Naive thymus-derived CD4-positive, alpha-beta T cell (primary cell): ENCODE results near the gene EFNA2. TPM values are rescaled to one million over a fixed set of nuclear protein-coding genes. Genes with fewer than 3 reads are reported as not detected.
A peak's percentile ranks its signal among the peaks of the same experiment; 100 is the strongest.

ENCODE experiments used
- ATAC-seq: fragments of 150-1000 bp; cut with Tn5 transposase; 2 replicates; pipeline ENCODE4 v1.10.0; 2021; ENCODE audit warnings: mild to moderate bottlenecking, moderate library complexity
- CTCF ChIA-PET: fragments of 350-600 bp; sonication (Branson Sonifier 250); formaldehyde crosslinking; loops from one replicate; lab custom pipeline; 2021; ENCODE audit warnings: antibody characterized with exemption; lab: Charles Lee
- POLR2A ChIA-PET: fragments of 350-600 bp; sonication (Branson Sonifier 250); formaldehyde crosslinking; loops from one replicate; lab custom pipeline; 2021; ENCODE audit warnings: antibody characterized with exemption, inconsistent platforms; lab: Charles Lee
- DNase-seq, 9 donors: peaks; one replicate each; pipeline versions ENCODE4 v3.0.0 to v3.0.0-alpha.2; 2020 to 2022; ENCODE audit warnings: mixed read lengths in 1 of 9
- H3K27ac ChIP-seq: one replicate; pipeline ENCODE4 v1.7.0; 2013; ENCODE audit warnings: mild to moderate bottlenecking, low read depth, low read length, moderate library complexity
- H3K27me3 ChIP-seq, 2 donors: one replicate each; pipeline ENCODE4 v1.7.0; 2013; ENCODE audit warnings: low read length in 2 of 2, mild to moderate bottlenecking in 2 of 2, moderate library complexity in 2 of 2; ENCODE audit not compliant: control insufficient read depth in 2 of 2, insufficient read depth in 2 of 2
- H3K36me3 ChIP-seq, 3 experiments: 1 replicate in 2 of 3; 2 replicates in 1 of 3; pipeline ENCODE4 v1.7.0; 2013; ENCODE audit warnings: low read length in 3 of 3, mild to moderate bottlenecking in 3 of 3, moderate library complexity in 1 of 3; ENCODE audit not compliant: insufficient read depth in 3 of 3, control insufficient read depth in 2 of 3
- H3K4me1 ChIP-seq, 2 donors: one replicate each; pipeline ENCODE4 v1.7.0; 2013; ENCODE audit warnings: low read length in 2 of 2, mild to moderate bottlenecking in 2 of 2, moderate library complexity in 1 of 2; ENCODE audit not compliant: control insufficient read depth in 2 of 2, insufficient read depth in 2 of 2
- H3K4me3 ChIP-seq: 2 replicates; pipeline ENCODE4 v1.7.0; 2013; ENCODE audit warnings: mild to moderate bottlenecking, low read length
- H3K9me3 ChIP-seq, 3 experiments: 1 replicate in 2 of 3; 2 replicates in 1 of 3; pipeline ENCODE4 v1.7.0; 2013; ENCODE audit warnings: low read length in 3 of 3; ENCODE audit not compliant: control insufficient read depth in 2 of 3
- H3K27ac Mint-ChIP-seq, 9 donors: one replicate each; pipeline ENCODE4 v1.8.0; 2020 to 2022; ENCODE audit warnings: mixed read lengths in 9 of 9, mild to moderate bottlenecking in 8 of 9, moderate library complexity in 5 of 9, inconsistent platforms in 2 of 9
- H3K27me3 Mint-ChIP-seq, 5 donors: one replicate each; pipeline ENCODE4 v1.8.0; 2021 to 2022; ENCODE audit warnings: mixed read lengths in 5 of 5, mild to moderate bottlenecking in 1 of 5
- H3K36me3 Mint-ChIP-seq, 5 donors: one replicate each; pipeline ENCODE4 v1.8.0; 2020 to 2022; ENCODE audit warnings: mixed read lengths in 5 of 5, mild to moderate bottlenecking in 3 of 5, inconsistent platforms in 1 of 5
- H3K4me1 Mint-ChIP-seq, 7 donors: one replicate each; pipeline ENCODE4 v1.8.0; 2020 to 2022; ENCODE audit warnings: mixed read lengths in 7 of 7, mild to moderate bottlenecking in 3 of 7, inconsistent platforms in 1 of 7
- H3K4me3 Mint-ChIP-seq, 10 donors: one replicate each; pipeline ENCODE4 v1.8.0; 2020 to 2022; ENCODE audit warnings: mild to moderate bottlenecking in 10 of 10, mixed read lengths in 10 of 10, moderate library complexity in 6 of 10, inconsistent platforms in 2 of 10
- H3K9me3 Mint-ChIP-seq, 11 donors: one replicate each; pipeline ENCODE4 v1.8.0; 2020 to 2022; ENCODE audit warnings: mixed read lengths in 11 of 11, mild to moderate bottlenecking in 4 of 11, inconsistent platforms in 1 of 11, moderate library complexity in 1 of 11
- intact Hi-C, 2 donors: fragments of 100-400 bp; cut with micrococcal nuclease; formaldehyde crosslinking; loops; one replicate each; pipeline ENCODE4 v1.15.1; 2023
- polyA plus RNA-seq, 2 donors: library from polyadenylated mRNA; unstranded; fragments of 300-500 nt; fragmentation: Illumina TruSeq; gene quantifications; one replicate each; pipeline ENCODE4 v1.2.3, GENCODE V29; 2021
- total RNA-seq, 6 experiments: library from RNA in 5 of 6; stranded (reverse) in 5 of 6; gene quantifications; 1 replicate in 5 of 6; 2 replicates in 1 of 6; pipeline ENCODE4 v1.2.3 and lab custom pipeline; 2021 to 2026

Gene EFNA2
- total and polyA plus RNA-seq, 7 experiments from 2014 or later: not detected

GRCh38 chr19:1268226-1269064 lies 17.2 kb upstream of the EFNA2 start:
- H3K4me3 ChIP-seq: no peak overlapping the region
- intact Hi-C loops: loop anchor here (1.0 to 10.0 kb wide), 7 partner anchors 7 to 586 kb away; partner anchors contain the start of genes STK11 (in 2 of the 2), ATP5F1D (in 1 of the 2), GPX4 (in 1 of the 2) and PTBP1 (in 1 of the 2)
- CTCF ChIA-PET: interaction anchor here (0.9 to 5.1 kb wide), 7 partner anchors 9 to 228 kb away, joined by 3 to 164 read pairs (median 4); partner anchors contain the start of gene ABCA7

GRCh38 chr19:1269065-1269477 lies 16.6 kb upstream of the EFNA2 start, which contains the start of gene CIRBP:
Gene CIRBP, plus strand, starts transcription at chr19:1269332. Its CDS starts 1,602 bp downstream, at chr19:1270934.
- POLR2A ChIA-PET: interaction anchor here (0.6 to 14.9 kb wide), 70 partner anchors 9 to 1207 kb away, joined by 3 to 366 read pairs (median 4); partner anchors contain the start of genes ABCA7, AP3D1, ARHGAP45 and ATP5F1D
- peak within 1 kb of the TSS; percentile 76 for H3K4me3 ChIP-seq
- peak; percentile 95 to 99 (median 98) for DNase-seq
- H3K9me3 ChIP-seq: no peaks in the 10 kb centered on the region
- Mint-ChIP-seq H3K27me3 (peaks cover 0 to 6% (median 0%) of the 10 kb centered on the region in 5 donors), H3K36me3 (peaks cover 0 to 37% (median 22%) of the 10 kb centered on the region in 5 donors), H3K4me1 (peaks cover 52 to 76% (median 62%) of the 10 kb centered on the region in 7 donors), H3K27ac (peak within 1 kb of the TSS; percentile 87 to 94 (median 91)), H3K4me3 (peak within 1 kb of the TSS; percentile 88 to 96 (median 90)), H3K9me3 (peaks cover 0 to 11% (median 0%) of the 10 kb centered on the region in 11 donors)
- ATAC-seq: peak; percentile 90
- peak within 1 kb of the TSS; percentile 82 for H3K27ac ChIP-seq
- peaks cover 60 to 61% of the 10 kb centered on the region in 2 donors for H3K4me1 ChIP-seq
- no peaks in the 10 kb centered on the region for H3K27me3 ChIP-seq
- intact Hi-C loops: loop anchor here (1.0 to 10.0 kb wide), 7 partner anchors 8 to 586 kb away; partner anchors contain the start of genes STK11 (in 2 of the 2), ATP5F1D (in 1 of the 2), GPX4 (in 1 of the 2) and PTBP1 (in 1 of the 2)
- H3K36me3 ChIP-seq: peaks cover 32 to 34% (median 33%) of the 10 kb centered on the region in 3 experiments
- CTCF ChIA-PET: interaction anchor here (0.8 to 5.1 kb wide), 7 partner anchors 10 to 774 kb away, joined by 3 to 164 read pairs (median 4); partner anchors contain the start of gene ABCA7

More at GRCh38 chr19:1268226-1269064, 17.2 kb upstream of the EFNA2 start:
- DNase-seq: no peak
- Histone ChIP-seq H3K4me1 (peaks cover 53 to 56% of the 10 kb centered on the region in 2 donors), H3K27ac (peak overlapping the region; percentile 82), H3K27me3 (no peaks in the 10 kb centered on the region), H3K36me3 (peaks cover 26 to 28% (median 27%) of the 10 kb centered on the region in 3 experiments), H3K9me3 (no peaks in the 10 kb centered on the region)
- POLR2A ChIA-PET: interaction anchor here (0.6 to 14.9 kb wide), 63 partner anchors 9 to 1208 kb away, joined by 3 to 366 read pairs (median 4); partner anchors contain the start of genes ABCA7, AP3D1, ARHGAP45 and ATP5F1D
- Mint-ChIP-seq H3K4me3 (peak overlapping the region; percentile 61 to 96 (median 80)), H3K4me1 (peaks cover 49 to 70% (median 56%) of the 10 kb centered on the region in 7 donors), H3K9me3 (peaks cover 0 to 11% (median 0%) of the 10 kb centered on the region in 11 donors), H3K27me3 (peaks cover 0 to 6% (median 0%) of the 10 kb centered on the region in 5 donors), H3K36me3 (peaks cover 0 to 31% (median 16%) of the 10 kb centered on the region in 5 donors), H3K27ac (peak overlapping the region; percentile 87 to 93 (median 90))
- ATAC-seq: no peak

GRCh38 chr19:1269478-1270212 lies 16.0 kb upstream of the EFNA2 start:
- Histone ChIP-seq H3K4me3 (peak overlapping the region; percentile 76), H3K9me3 (no peaks in the 10 kb centered on the region), H3K27ac (peak overlapping the region; percentile 82), H3K27me3 (no peaks in the 10 kb centered on the region), H3K4me1 (peaks cover 65 to 67% of the 10 kb centered on the region in 2 donors), H3K36me3 (peaks cover 38 to 39% (median 39%) of the 10 kb centered on the region in 3 experiments)
- Mint-ChIP-seq H3K4me1 (peaks cover 53 to 73% (median 62%) of the 10 kb centered on the region in 7 donors), H3K36me3 (peaks cover 0 to 37% (median 23%) of the 10 kb centered on the region in 5 donors), H3K27me3 (peaks cover 0 to 6% (median 0%) of the 10 kb centered on the region in 5 donors), H3K4me3 (peak overlapping the region; percentile 88 to 96 (median 90)), H3K27ac (peak overlapping the region; percentile 86 to 94 (median 91)), H3K9me3 (peaks cover 0 to 11% (median 0%) of the 10 kb centered on the region in 11 donors)
- ChIA-PET CTCF (interaction anchor here (0.8 to 5.1 kb wide), 7 partner anchors 10 to 773 kb away, joined by 3 to 164 read pairs (median 4); partner anchors contain the start of gene ABCA7), POLR2A (interaction anchor here (0.6 to 14.9 kb wide), 59 partner anchors 8 to 1206 kb away, joined by 3 to 366 read pairs (median 4); partner anchors contain the start of genes ABCA7, ARHGAP45, ATP5F1D and CBARP)
- intact Hi-C loops: loop anchor here (1.0 to 10.0 kb wide), 7 partner anchors 8 to 585 kb away; partner anchors contain the start of genes STK11 (in 2 of the 2), ATP5F1D (in 1 of the 2), GPX4 (in 1 of the 2) and PTBP1 (in 1 of the 2)
- DNase-seq (peak; percentile 78 to 93 (median 89)), ATAC-seq (peak; percentile 58)

GRCh38 chr19:1270213-1270853 lies 15.3 kb upstream of the EFNA2 start:
- peaks cover 39 to 44% (median 42%) of the 10 kb centered on the region in 3 experiments for H3K36me3 ChIP-seq
- ATAC-seq (no peak), DNase-seq (no peak)
- H3K27me3 ChIP-seq: no peaks in the 10 kb centered on the region
- H3K9me3 ChIP-seq: no peaks in the 10 kb centered on the region
- POLR2A ChIA-PET: interaction anchor here (1.7 to 6.6 kb wide), 4 partner anchors 10 to 26 kb away, joined by 16 to 229 read pairs (median 40); no protein-coding TSS in a partner anchor
- H3K4me1 ChIP-seq: peaks cover 71% of the 10 kb centered on the region in 2 donors
- Mint-ChIP-seq H3K27ac (peak overlapping the region; percentile 84 to 94 (median 91)), H3K4me1 (peaks cover 50 to 69% (median 59%) of the 10 kb centered on the region in 7 donors), H3K9me3 (peaks cover 0 to 11% (median 0%) of the 10 kb centered on the region in 11 donors), H3K27me3 (peaks cover 0 to 6% (median 0%) of the 10 kb centered on the region in 5 donors), H3K36me3 (peaks cover 0 to 37% (median 23%) of the 10 kb centered on the region in 5 donors), H3K4me3 (peak overlapping the region; percentile 88 to 96 (median 90))
- peak overlapping the region; percentile 82 for H3K27ac ChIP-seq
- H3K4me3 ChIP-seq: peak overlapping the region; percentile 76
- CTCF ChIA-PET: no interaction called here
- intact Hi-C loops: no loop called here

GRCh38 chr19:1270854-1271527 lies 14.7 kb upstream of the EFNA2 start:
- Histone ChIP-seq H3K9me3 (no peaks in the 10 kb centered on the region), H3K4me3 (peak overlapping the region; percentile 76), H3K27ac (peak overlapping the region; percentile 82), H3K36me3 (peaks cover 39 to 44% (median 42%) of the 10 kb centered on the region in 3 experiments), H3K4me1 (peaks cover 71 to 72% of the 10 kb centered on the region in 2 donors), H3K27me3 (no peaks in the 10 kb centered on the region)
- peak overlapping the region; percentile 88 to 96 (median 90) for H3K4me3 Mint-ChIP-seq
- ATAC-seq (no peak), DNase-seq (no peak)
- ChIA-PET POLR2A (interaction anchor here (1.8 to 6.6 kb wide), 3 partner anchors 9 to 27 kb away, joined by 7 to 60 read pairs (median 22); no protein-coding TSS in a partner anchor), CTCF (interaction anchor here (1.0 kb wide), 1 partner anchor 27 kb away, joined by 3 read pairs; no protein-coding TSS in a partner anchor)
- H3K9me3 Mint-ChIP-seq: peaks cover 0 to 11% (median 0%) of the 10 kb centered on the region in 11 donors
- peaks cover 0 to 6% (median 0%) of the 10 kb centered on the region in 5 donors for H3K27me3 Mint-ChIP-seq
- intact Hi-C loops: no loop called here
- peaks cover 0 to 37% (median 23%) of the 10 kb centered on the region in 5 donors for H3K36me3 Mint-ChIP-seq
- peaks cover 46 to 66% (median 55%) of the 10 kb centered on the region in 7 donors for H3K4me1 Mint-ChIP-seq
- H3K27ac Mint-ChIP-seq: peak overlapping the region; percentile 84 to 94 (median 91)
